Erythroblast (primary cell): Measurements from ENCODE around the gene GALNT8.

ENCODE experiments used
- GATA1 ChIP-seq: IDR thresholded peaks from 2 replicates; pipeline ENCODE4 v1.6.1; 2011; ENCODE audit warnings: low read depth, mild to moderate bottlenecking, control low read depth, low read length, moderate library complexity
- POLR2A ChIP-seq: IDR thresholded peaks from 2 replicates; pipeline ENCODE4 v1.6.1; 2011; ENCODE audit warnings: mild to moderate bottlenecking, low read length

GRCh38 chr12:4707306-4707705 lies 12.9 kb upstream of the GALNT8 start:
- TF ChIP-seq POLR2A (no peak), GATA1 (no peak)
